DMS 273 treated with DMSO at 0.1 percent for 48 hours (cell line): ENCODE results near the gene FAXDC2.

Source experiments
- DNase-seq: peaks from one replicate; lab custom pipeline; 2025; lab: John Stamatoyannopoulos, UW

Gene FAXDC2, protein sequence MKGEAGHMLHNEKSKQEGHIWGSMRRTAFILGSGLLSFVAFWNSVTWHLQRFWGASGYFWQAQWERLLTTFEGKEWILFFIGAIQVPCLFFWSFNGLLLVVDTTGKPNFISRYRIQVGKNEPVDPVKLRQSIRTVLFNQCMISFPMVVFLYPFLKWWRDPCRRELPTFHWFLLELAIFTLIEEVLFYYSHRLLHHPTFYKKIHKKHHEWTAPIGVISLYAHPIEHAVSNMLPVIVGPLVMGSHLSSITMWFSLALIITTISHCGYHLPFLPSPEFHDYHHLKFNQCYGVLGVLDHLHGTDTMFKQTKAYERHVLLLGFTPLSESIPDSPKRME

DNA sequence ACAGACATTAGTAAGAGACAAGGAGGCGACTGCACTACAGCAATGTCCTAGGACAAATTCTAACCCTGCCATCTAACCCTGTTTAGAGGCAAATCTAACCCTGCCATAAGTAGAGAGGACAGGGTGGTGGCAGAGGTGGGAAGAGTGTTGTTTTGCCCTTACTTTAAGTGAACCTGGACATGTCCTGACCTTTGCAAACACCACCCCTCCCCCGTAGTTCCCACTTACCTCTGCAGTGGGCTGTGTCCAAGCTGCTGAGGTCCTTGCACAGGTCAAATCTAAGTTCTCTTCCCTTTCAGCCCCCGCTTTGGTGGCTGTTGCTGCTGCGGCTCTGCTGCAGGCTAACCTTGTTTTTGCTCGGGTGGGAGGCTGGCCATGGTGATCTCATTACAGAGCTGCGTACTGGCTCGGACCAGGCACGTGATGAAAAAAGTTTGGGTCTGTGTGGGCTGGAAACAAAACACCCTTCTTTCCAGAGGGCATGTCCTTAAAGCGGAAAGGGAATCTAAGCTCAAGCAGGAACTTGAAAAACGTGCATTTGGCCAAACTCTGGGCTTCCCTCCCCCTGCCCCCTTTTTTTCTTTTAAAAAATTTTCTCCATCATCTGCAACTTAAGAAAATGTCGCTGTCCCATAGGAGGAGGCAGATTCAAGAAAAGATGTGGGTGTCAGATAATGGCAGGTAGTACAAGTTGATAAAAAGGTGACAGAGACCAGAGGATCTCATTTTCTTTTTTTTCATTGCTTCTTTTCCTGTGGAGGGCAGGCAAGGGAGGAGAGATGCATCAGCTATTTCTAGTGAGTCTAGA is at the start of gene FAXDC2:
Gene FAXDC2, minus strand, starts transcription at position 349 of the 808 bp plus-strand sequence. CDS start 12,425 bp downstream, outside the sequence.
- DNase-seq = no peak

GRCh38 chr5:154900066-154900465 is 49.7 kb upstream of the FAXDC2 start:
- DNase-seq = no peak

DNA sequence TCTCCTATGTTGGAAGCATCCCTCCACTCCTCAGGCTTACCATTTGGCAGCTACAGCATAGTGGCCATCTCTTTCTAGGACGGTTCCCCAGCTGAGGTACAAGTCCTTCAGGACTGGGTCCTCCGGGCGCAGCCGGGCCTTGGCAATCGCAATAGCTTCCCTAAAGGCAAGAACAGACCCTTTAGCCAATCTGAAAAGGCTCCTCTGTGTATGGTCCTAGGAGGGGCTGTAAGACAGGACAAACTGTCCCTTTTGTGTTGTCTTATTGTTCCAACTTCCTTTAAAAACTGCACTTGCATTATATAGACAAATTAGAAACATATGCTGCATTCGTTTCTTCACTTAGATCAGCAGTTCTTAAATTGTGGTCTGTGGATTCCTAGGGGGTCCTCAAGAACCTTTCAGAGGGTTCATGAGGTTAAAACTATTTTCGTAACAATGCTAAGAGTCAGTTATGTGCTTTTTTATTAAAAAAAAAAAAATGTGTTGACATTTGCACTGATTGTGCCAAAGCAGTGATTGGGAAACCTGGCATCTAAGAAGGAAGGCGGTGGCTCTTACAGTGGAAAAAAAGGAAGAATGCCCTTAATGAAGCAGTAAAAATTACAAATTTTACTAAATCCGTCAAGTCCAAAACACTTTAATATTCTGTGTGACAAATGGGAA is 48.9 kb upstream of the FAXDC2 start:
- DNase-seq = no peak

DNA sequence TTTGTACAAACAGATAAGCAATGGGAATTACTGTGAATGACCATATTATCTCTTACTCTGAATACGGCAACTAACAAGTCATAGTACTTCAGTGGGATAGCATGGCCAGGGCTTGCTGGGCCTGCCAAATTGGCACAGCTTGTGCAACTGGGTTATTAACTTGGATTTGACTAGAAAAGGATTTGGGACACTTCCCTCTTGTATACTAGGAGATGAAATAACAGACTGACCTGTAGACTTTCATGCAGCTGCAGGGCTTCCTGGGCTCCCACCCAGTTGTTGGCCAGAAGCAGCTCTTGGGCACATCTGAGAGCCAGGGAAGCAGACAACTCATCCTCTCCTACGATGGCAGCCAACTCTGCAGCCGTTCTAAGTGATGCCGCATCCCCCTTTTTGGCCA is 47.8 kb upstream of the FAXDC2 start:
- DNase-seq = no peak

GRCh38 chr5:154896562-154897165 is 46.3 kb upstream of the FAXDC2 start:
- DNase-seq = no peak

GRCh38 chr5:154895606-154896561 is 45.5 kb upstream of the FAXDC2 start:
- DNase-seq = no peak

DNA sequence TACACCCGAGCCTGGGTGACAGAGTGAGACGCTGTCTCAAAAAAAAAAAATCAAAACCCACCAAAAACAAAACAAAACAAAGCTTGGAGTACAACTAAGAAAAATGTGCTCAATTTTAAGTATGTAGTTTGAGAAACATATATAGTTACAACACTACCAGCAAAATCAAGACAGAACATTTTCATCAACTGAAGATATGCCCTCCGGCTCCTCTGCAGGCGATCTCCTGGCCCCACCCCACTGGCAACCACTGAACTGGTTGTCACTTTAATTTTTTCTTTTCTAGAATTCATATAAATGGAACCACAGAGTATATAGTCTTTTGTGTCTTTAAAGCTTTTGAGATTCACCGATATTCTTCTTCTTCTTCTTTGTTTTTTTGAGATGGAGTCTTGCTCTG is 43.0 kb upstream of the FAXDC2 start:
- no peak for DNase-seq

DNA sequence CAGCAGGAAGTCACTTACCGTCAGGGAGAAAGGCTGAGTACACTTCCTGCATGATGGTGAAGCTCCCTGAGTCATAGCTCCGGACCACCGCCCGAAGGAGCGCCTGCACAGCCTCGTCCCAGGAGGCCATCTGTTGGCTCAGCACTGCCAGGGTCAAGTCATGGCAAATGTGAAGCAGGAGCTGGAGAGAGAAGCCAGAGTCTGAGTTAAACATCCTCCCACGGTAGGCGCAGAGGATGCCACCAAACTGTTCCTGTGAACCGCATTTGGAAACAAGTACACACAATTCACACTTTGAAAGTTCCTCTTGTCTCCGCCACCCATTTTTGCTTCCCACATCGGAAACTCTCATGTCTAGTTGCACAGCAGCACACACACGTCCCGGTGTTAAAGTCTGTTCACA is 42.0 kb upstream of the FAXDC2 start:
- DNase-seq = no peak

- no peak for DNase-seq
Measured at GRCh38 chr5:154885439-154885838, 35.0 kb upstream of the FAXDC2 start.

- DNase-seq = no peak
Measured at GRCh38 chr5:154884424-154884823, 34.0 kb upstream of the FAXDC2 start.

GRCh38 chr5:154881986-154882385 is 31.6 kb upstream of the FAXDC2 start:
- no peak for DNase-seq

- DNase-seq = no peak
Measured at GRCh38 chr5:154878642-154879335, 28.4 kb upstream of the FAXDC2 start.

GRCh38 chr5:154873791-154874331 is 23.5 kb upstream of the FAXDC2 start:
- no peak for DNase-seq

GRCh38 chr5:154871734-154872133 is 21.3 kb upstream of the FAXDC2 start:
- no peak for DNase-seq

DNA sequence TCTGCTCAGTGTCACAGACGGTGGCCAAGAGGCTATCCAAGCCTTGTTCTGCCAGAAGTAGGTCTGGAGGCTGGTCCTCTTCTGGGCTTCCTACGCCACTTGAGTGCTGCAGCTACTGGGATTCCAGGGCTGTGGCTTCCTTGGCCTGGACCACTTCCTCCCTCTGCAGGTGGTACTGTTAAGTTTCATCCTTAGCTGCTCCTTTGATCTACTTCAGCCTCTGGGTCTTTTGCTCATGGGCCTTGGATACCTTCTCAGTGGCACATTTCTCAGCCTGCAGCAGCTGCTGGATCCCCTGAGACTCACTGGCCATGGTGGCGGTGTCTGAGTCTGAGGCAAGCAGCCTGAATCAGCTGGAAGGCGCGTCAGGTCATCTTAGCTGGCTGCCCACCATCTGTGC is 18.3 kb upstream of the FAXDC2 start:
- DNase-seq = no peak

DNA sequence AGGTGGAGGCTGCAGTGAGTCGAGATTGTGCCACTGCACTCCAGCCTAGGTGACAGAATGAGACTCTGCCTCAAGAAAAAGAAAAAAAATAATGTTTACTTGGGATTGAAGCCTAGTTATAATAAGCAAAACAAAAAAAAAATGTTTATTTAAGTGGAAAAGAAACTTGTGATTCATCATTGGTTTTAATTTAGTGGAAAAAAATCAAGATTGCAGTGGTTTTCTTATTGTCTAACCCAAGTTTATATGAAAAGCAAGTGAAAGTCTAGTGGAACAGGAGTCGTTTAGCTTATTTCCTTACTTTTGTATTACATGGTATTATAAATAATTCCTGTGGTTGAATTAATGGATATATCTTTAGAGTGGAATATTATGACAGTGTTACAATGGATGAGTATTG is 16.4 kb upstream of the FAXDC2 start:
- DNase-seq = no peak

- DNase-seq = no peak
Measured at GRCh38 chr5:154865466-154866184, 15.2 kb upstream of the FAXDC2 start.

DNA sequence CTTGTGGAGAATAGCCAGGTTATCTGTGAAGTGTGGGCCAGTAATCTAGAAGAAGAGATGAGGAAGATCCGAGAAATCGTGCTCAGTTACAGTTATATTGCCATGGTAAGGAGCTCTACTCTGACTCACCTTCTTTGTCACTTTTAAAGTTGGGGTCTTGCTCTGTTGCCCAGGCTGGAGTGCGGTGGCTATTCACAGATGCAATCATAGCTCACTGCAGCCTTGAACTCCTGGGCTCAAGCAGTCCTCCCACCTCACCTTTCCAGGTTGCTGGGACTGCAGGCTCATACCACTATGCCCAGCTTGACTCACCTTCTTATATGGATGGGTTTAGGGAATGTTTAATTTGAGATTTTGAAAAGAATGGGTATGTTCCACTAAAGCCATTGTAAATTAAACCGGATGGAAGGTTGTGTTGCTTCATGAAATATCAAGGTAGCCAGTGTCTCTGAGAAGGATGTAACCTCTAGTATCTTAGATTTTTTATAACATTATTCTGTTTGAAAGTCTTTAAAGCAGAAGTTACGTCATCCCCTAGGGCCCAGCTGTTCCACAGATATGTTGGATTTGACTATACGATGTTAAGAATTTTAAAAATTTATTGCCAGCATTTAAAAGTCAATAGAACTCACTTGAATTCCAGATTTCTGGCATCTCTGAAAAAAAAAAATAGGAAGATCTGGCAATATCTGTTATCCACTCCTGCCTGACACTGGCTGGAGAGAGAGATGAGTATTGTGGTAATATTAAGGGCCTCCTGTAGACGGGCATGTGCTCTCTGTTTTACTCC is 13.1 kb upstream of the FAXDC2 start:
- no peak for DNase-seq

GRCh38 chr5:154862766-154863165 is 12.4 kb upstream of the FAXDC2 start:
- DNase-seq = no peak
